Testis (tissue), 3 donors: ENCODE data around the gene TLE3. TPM values are rescaled to one million over a fixed set of nuclear protein-coding genes. Genes with fewer than 3 reads are reported as not detected.

ENCODE experiments used
- DNase-seq: peaks from one replicate; pipeline ENCODE4 v3.0.0-alpha.2; 2019
- H3K27ac ChIP-seq, 2 donors: fragments of 200-600 bp; sonication (generic); one replicate each; pipeline ENCODE4 v1.5.1; 2019
- H3K27me3 ChIP-seq: fragments of 200-600 bp; sonication (generic); one replicate; pipeline ENCODE4 v1.5.1; 2019
- H3K36me3 ChIP-seq: fragments of 200-600 bp; sonication (generic); one replicate; pipeline ENCODE4 v1.5.1; 2017; ENCODE audit warnings: low read depth; ENCODE audit errors: missing control alignments
- H3K4me1 ChIP-seq: fragments of 200-600 bp; sonication (generic); one replicate; pipeline ENCODE4 v1.5.1; 2019
- H3K4me3 ChIP-seq, 2 donors: fragments of 200-600 bp; sonication (generic); one replicate each; pipeline ENCODE4 v1.5.1; 2017 to 2019
- H3K9me3 ChIP-seq: fragments of 200-600 bp; sonication (generic); one replicate; pipeline ENCODE4 v1.5.1; 2017
- CTCF ChIP-seq, 3 experiments: fragments of 450-650 bp in 2 of 3; fragments of 200-600 bp in 1 of 3; sonication (generic) in 1 of 3; IDR thresholded peaks; one replicate each; pipeline ENCODE4 v1.5.1; 2016 to 2019; ENCODE audit warnings: antibody characterized with exemption in 3 of 3, mild to moderate bottlenecking in 2 of 3, moderate library complexity in 1 of 3
- POLR2A ChIP-seq: fragments of 450-650 bp; IDR thresholded peaks from one replicate; pipeline ENCODE4 v1.6.1; 2017; ENCODE audit warnings: antibody characterized with exemption, mild to moderate bottlenecking, moderate library complexity
- WGBS, 2 donors: methylation state at CpG; one replicate each; pipeline ENCODE4 v1.1.5; 2018; 5-methylcytosine and 5-hydroxymethylcytosine counted together
- intact Hi-C: fragments of 100-400 bp; cut with DNase I; formaldehyde crosslinking; loops from one replicate; pipeline ENCODE4 v1.15.1; 2023; ENCODE audit warnings: low total_unique reads
- polyA plus RNA-seq: library from polyadenylated mRNA; stranded (reverse); fragments of 350-450 nt; fragmentation: Illumina TruSeq; extraction: RNeasy Lipid Tissue Mini Kit (QIAGEN cat#74804); gene quantifications from one replicate; pipeline ENCODE4 v1.2.3, GENCODE V29; 2014; ENCODE audit warnings: low read depth, low replicate concordance; ENCODE audit not compliant: insufficient read depth
- total RNA-seq, 2 donors: library from RNA; depleted of rRNA; stranded (reverse); fragments of >200 nt; gene quantifications; one replicate each; pipeline ENCODE4 v1.2.3, GENCODE V29; 2016

TLE3 gene
- total and polyA plus RNA-seq, 3 donors from 2014 or later: 60.5 to 139 (median 99.5) TPM

GRCh38 chr15:70120958-70121623, 23.4 kb upstream of the TLE3 start:
- H3K4me3 ChIP-seq: no peak overlapping the region
- no peaks in the 10 kb centered on the region for H3K9me3 ChIP-seq
- no peaks in the 10 kb centered on the region for H3K27me3 ChIP-seq
- intact Hi-C loops: no loop called here
- DNase-seq: no peak
- 75 to 77% methylated on average over 8 to 10 of the region's 10 CpGs for WGBS, 2 donors
- peaks cover 3% of the 10 kb centered on the region for H3K4me1 ChIP-seq
- TF ChIP-seq CTCF (IDR thresholded peaks at IDR 0.05) (no peak), POLR2A (no peak)
- no peak overlapping the region for H3K27ac ChIP-seq
- no peaks in the 10 kb centered on the region for H3K36me3 ChIP-seq

- intact Hi-C loops: no loop called here
- TF ChIP-seq CTCF (IDR thresholded peaks at IDR 0.05) (no peak), POLR2A (no peak)
- no peak for DNase-seq
Measured at GRCh38 chr15:70119911-70120508, 22.3 kb upstream of the TLE3 start.

DNA sequence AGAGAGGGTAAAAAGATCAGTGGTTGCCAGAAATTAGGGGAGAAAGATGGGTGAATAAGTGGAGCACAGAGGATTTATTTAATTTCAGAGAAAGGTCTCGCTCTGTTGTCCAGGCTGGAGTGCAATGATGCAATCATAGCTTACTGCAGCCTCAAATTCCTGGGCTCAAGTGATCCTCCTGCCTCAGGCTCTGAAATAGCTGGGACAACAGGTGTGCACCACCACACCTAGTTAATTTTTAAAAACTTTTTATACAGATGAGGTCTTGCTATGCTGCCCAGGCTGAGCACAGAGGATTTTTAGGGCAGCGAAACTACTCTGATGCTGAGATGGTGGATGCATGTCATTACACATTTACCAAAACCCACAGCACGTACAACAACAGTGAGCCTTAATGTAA, 20.9 kb upstream of the TLE3 start:
- H3K4me1 ChIP-seq: peaks cover 3% of the 10 kb centered on the region
- intact Hi-C loops: no loop called here
- no peaks in the 10 kb centered on the region for H3K36me3 ChIP-seq
- DNase-seq: no peak
- WGBS, 2 donors: 90 to 97% methylated on average over 3 of the region's 3 CpGs
- H3K27me3 ChIP-seq: no peaks in the 10 kb centered on the region
- H3K27ac ChIP-seq: no peak overlapping the region
- H3K9me3 ChIP-seq: no peaks in the 10 kb centered on the region
- TF ChIP-seq POLR2A (no peak), CTCF (IDR thresholded peaks at IDR 0.05) (no peak)
- H3K4me3 ChIP-seq: no peak overlapping the region

More at GRCh38 chr15:70119911-70120508, 22.3 kb upstream of the TLE3 start:
- H3K9me3 ChIP-seq: no peaks in the 10 kb centered on the region
- H3K4me1 ChIP-seq: peaks cover 3% of the 10 kb centered on the region
- H3K4me3 ChIP-seq: no peak overlapping the region
- H3K27ac ChIP-seq: no peak overlapping the region
- H3K27me3 ChIP-seq: no peaks in the 10 kb centered on the region
- no peaks in the 10 kb centered on the region for H3K36me3 ChIP-seq
- WGBS, 2 donors: 95 to 96% methylated on average over 4 to 5 of the region's 5 CpGs

DNA sequence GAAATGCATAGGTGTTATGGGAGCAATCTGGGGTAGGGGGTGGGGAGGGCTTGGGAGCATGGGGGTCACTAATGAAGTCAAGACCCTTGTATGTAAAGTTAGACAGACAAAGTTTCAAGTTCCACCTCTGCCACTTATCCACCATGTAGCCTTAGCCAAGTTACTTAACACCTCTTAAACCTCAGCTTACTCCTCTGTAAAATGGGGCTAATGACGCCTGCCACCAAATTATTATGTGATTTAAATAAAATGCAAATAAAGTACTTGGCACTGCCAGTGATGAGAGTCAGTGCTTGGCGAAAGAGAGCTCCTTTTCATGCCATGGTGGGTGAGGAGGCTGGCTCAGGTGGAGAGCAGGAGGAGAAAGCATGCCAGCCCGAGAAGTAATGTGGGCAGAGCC, 18.6 kb upstream of the TLE3 start:
- Histone ChIP-seq H3K36me3 (no peaks in the 10 kb centered on the region), H3K27ac (no peak overlapping the region), H3K9me3 (no peaks in the 10 kb centered on the region), H3K27me3 (no peaks in the 10 kb centered on the region), H3K4me1 (peaks cover 8% of the 10 kb centered on the region), H3K4me3 (no peak overlapping the region)
- 75 to 83% methylated on average over 3 of the region's 3 CpGs for WGBS, 2 donors
- no peak for DNase-seq
- intact Hi-C loops: no loop called here
- TF ChIP-seq POLR2A (no peak), CTCF (IDR thresholded peaks at IDR 0.05) (no peak)

DNA sequence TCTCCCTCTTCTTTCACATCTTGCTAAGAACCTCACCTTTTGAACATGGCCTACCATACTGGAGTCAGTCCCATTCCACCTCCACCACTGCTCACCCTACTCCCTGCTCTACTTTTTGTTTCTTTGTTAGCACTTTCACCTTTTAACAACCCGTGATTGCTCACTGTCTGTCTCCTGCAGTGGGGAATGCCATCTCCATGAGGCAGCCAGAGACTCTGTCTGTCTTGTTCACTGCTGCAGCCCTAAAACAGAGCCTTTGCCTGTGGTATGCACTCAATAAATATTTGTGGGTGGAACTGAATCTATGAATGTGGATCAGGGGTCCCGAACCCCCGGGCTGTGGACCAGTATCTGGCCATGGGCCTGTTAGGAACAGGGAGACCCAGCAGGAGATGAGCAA, 16.5 kb upstream of the TLE3 start:
- H3K9me3 ChIP-seq: no peaks in the 10 kb centered on the region
- H3K4me1 ChIP-seq: peaks cover 8% of the 10 kb centered on the region
- no peak for TF ChIP-seq CTCF (IDR thresholded peaks at IDR 0.05)
- TF ChIP-seq POLR2A: no peak
- no peak overlapping the region for H3K4me3 ChIP-seq
- 83 to 86% methylated on average over 3 of the region's 3 CpGs for WGBS, 2 donors
- H3K27me3 ChIP-seq: no peaks in the 10 kb centered on the region
- no peak overlapping the region for H3K27ac ChIP-seq
- no peaks in the 10 kb centered on the region for H3K36me3 ChIP-seq
- DNase-seq: no peak
- intact Hi-C loops: no loop called here
